Measurements from ENCODE around the gene SAMD8.
"Not testable (repeated sequence)": the region's sequence is repeated elsewhere in the genome, so short reads cannot be mapped to it uniquely, and the experiment has no call there.

Gene SAMD8

GRCh38 chr10:75099952-75100763 lies 11.3 kb upstream of the SAMD8 start:
- H3K36me3 ChIP-seq (ENCODE audit: control insufficient read depth in 2 of 2, insufficient read depth in 2 of 2, low read length in 2 of 2) = no peaks in the 10 kb centered on the region
- no peak overlapping the region for H3K9ac ChIP-seq (ENCODE audit: low read depth in 1 of 2, low read length in 2 of 2)
- H3K9me3 ChIP-seq (ENCODE audit: control insufficient read depth in 2 of 2, low read length in 2 of 2) = no peaks in the 10 kb centered on the region
- no peak overlapping the region for H3K27ac ChIP-seq (ENCODE audit: low read depth in 2 of 2, low read length in 2 of 2)
- H3K4me3 ChIP-seq (ENCODE audit: low read length in 2 of 2) = no peak overlapping the region
- peaks cover 0 to 2% of the 10 kb centered on the region in 2 donors for H3K27me3 ChIP-seq (ENCODE audit: control insufficient read depth in 2 of 2, insufficient read depth in 2 of 2, low read length in 2 of 2)
- H3K4me1 ChIP-seq (ENCODE audit: control insufficient read depth in 2 of 2, insufficient read depth in 2 of 2, low read length in 2 of 2) = peaks cover 0 to 4% of the 10 kb centered on the region in 2 donors

- Histone ChIP-seq H3K27ac (ENCODE audit: low read depth in 2 of 2, low read length in 2 of 2) (no peak overlapping the region), H3K4me1 (ENCODE audit: control insufficient read depth in 2 of 2, insufficient read depth in 2 of 2, low read length in 2 of 2) (peaks cover 0 to 4% of the 10 kb centered on the region in 2 donors), H3K36me3 (ENCODE audit: control insufficient read depth in 2 of 2, insufficient read depth in 2 of 2, low read length in 2 of 2) (no peaks in the 10 kb centered on the region), H3K9ac (ENCODE audit: low read depth in 1 of 2, low read length in 2 of 2) (no peak overlapping the region), H3K4me3 (ENCODE audit: low read length in 2 of 2) (no peak overlapping the region), H3K27me3 (ENCODE audit: control insufficient read depth in 2 of 2, insufficient read depth in 2 of 2, low read length in 2 of 2) (no peaks in the 10 kb centered on the region), H3K9me3 (ENCODE audit: control insufficient read depth in 2 of 2, low read length in 2 of 2) (no peaks in the 10 kb centered on the region)
Observed at GRCh38 chr10:75100764-75101291, 10.6 kb upstream of the SAMD8 start.

DNA sequence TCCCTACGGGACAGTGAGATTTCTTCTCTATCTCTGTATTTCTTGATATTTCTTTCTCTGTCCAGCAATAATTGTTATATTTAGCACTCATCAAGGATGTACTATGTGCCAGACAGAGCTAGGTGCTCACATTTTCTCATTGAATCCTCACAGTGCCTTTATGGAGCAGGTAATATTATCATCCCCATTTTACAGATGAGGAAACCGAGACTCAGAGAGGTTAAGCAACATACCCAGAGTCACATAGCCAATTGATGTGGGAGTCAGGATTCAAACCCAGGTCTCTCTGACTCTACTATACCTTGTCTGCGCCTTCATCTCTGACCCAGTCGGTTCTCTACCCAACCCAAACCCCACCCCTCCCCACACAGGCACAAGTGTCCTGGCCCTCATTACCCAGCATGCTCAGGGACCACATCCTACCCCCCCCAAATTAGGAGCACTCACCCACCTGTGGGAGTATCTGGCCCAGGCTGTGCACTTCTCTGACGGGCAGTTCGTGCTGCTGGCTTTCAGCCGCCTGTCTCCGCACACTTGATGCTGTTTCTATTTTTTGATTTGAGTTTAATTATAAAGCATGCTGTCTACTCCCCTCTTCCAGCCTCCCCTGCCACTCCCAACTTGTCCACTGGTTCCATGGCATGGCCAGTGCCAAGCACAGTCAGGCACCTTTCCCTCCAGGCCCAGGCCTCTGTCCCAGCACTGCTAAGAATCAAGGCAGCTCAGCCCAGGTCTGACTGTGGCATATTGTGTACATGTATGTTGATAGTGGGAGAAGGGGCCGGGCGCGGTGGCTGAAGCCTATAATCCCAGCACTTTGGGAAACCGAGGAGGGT lies 9.8 kb upstream of the SAMD8 start:
- Histone ChIP-seq H3K4me3 (ENCODE audit: low read length in 2 of 2) (no peak overlapping the region), H3K27me3 (ENCODE audit: control insufficient read depth in 2 of 2, insufficient read depth in 2 of 2, low read length in 2 of 2) (no peaks in the 10 kb centered on the region), H3K9me3 (ENCODE audit: control insufficient read depth in 2 of 2, low read length in 2 of 2) (no peaks in the 10 kb centered on the region), H3K9ac (ENCODE audit: low read depth in 1 of 2, low read length in 2 of 2) (no peak overlapping the region), H3K4me1 (ENCODE audit: control insufficient read depth in 2 of 2, insufficient read depth in 2 of 2, low read length in 2 of 2) (peaks cover 0 to 4% of the 10 kb centered on the region in 2 donors), H3K36me3 (ENCODE audit: control insufficient read depth in 2 of 2, insufficient read depth in 2 of 2, low read length in 2 of 2) (no peaks in the 10 kb centered on the region), H3K27ac (ENCODE audit: low read depth in 2 of 2, low read length in 2 of 2) (no peak overlapping the region)

DNA sequence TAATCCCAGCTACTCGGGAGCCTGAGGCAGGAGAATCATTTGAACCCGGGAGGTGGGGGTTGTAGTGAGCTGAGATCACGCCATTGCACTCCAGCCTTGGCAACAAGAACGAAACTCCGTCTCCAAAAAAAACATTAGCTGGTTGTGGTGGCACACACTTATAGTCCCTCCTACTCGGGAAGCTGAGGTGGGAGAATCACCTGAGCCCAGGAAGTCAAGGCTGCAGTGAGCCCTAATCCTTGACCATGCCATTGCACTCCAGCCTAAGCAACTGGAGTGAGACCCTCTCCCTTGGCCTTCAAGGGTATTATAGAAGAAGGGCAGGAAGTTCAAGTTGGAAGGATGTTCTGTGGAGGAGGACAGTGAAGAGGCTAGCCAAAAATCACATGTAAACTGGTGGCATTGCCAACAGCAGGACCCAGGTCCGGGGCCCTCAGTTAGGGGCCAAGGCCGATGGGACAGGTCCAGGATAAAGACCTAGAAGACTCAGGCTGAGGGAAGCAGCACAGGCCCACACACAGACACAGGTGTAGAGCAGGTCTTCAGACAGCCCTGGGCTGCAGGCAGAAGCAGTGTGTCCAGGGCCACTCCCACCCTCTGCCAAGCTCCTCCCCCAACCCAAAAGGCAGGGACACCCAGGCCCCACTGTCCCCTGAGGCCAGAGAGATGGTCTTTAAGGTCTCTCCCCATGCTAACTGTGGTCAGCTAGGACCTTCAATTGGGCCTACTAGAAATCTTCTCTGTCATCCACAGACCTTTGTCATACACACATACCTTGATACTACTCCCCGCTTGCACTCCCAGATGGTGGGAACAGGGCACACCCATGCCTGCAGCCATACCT lies 8.4 kb upstream of the SAMD8 start:
- Histone ChIP-seq H3K36me3 (ENCODE audit: control insufficient read depth in 2 of 2, insufficient read depth in 2 of 2, low read length in 2 of 2) (no peaks in the 10 kb centered on the region), H3K27ac (ENCODE audit: low read depth in 2 of 2, low read length in 2 of 2) (no peak overlapping the region), H3K9me3 (ENCODE audit: control insufficient read depth in 2 of 2, low read length in 2 of 2) (no peaks in the 10 kb centered on the region), H3K27me3 (ENCODE audit: control insufficient read depth in 2 of 2, insufficient read depth in 2 of 2, low read length in 2 of 2) (no peaks in the 10 kb centered on the region), H3K9ac (ENCODE audit: low read depth in 1 of 2, low read length in 2 of 2) (no peak overlapping the region), H3K4me3 (ENCODE audit: low read length in 2 of 2) (no peak overlapping the region), H3K4me1 (ENCODE audit: control insufficient read depth in 2 of 2, insufficient read depth in 2 of 2, low read length in 2 of 2) (peaks cover 0 to 4% of the 10 kb centered on the region in 2 donors)

- no peak overlapping the region for H3K4me3 ChIP-seq (ENCODE audit: low read length in 2 of 2)
- H3K36me3 ChIP-seq (ENCODE audit: control insufficient read depth in 2 of 2, insufficient read depth in 2 of 2, low read length in 2 of 2) = no peaks in the 10 kb centered on the region
- H3K4me1 ChIP-seq (ENCODE audit: control insufficient read depth in 2 of 2, insufficient read depth in 2 of 2, low read length in 2 of 2) = peaks cover 0 to 4% of the 10 kb centered on the region in 2 donors
- no peaks in the 10 kb centered on the region for H3K27me3 ChIP-seq (ENCODE audit: control insufficient read depth in 2 of 2, insufficient read depth in 2 of 2, low read length in 2 of 2)
- no peak overlapping the region for H3K9ac ChIP-seq (ENCODE audit: low read depth in 1 of 2, low read length in 2 of 2)
- no peak overlapping the region for H3K27ac ChIP-seq (ENCODE audit: low read depth in 2 of 2, low read length in 2 of 2)
- no peaks in the 10 kb centered on the region for H3K9me3 ChIP-seq (ENCODE audit: control insufficient read depth in 2 of 2, low read length in 2 of 2)
Observed at GRCh38 chr10:75103881-75104686, 7.4 kb upstream of the SAMD8 start.

DNA sequence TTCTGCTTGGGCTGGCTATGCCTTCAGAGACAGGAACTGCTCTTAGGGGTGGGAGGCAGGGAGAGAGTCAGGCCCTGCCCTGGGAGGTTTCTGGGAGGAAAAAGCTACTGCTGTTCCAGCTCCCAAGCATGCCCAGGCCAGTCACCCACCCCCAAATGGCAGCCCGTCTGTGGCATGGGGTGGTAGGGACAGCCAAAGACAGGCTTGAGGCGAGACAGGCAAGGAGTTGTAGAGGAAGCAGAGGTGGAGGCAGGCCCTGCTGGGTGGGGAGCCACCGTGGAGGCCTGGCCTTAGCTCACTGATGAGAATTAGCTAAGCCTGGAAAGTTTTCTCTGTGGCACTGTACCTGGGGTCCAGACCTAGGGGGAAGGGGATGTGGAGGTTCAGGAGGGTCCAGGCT lies 6.6 kb upstream of the SAMD8 start:
- no peak overlapping the region for H3K4me3 ChIP-seq (ENCODE audit: low read length in 2 of 2)
- H3K27me3 ChIP-seq (ENCODE audit: control insufficient read depth in 2 of 2, insufficient read depth in 2 of 2, low read length in 2 of 2) = no peaks in the 10 kb centered on the region
- no peak overlapping the region for H3K27ac ChIP-seq (ENCODE audit: low read depth in 2 of 2, low read length in 2 of 2)
- peaks cover 0 to 4% of the 10 kb centered on the region in 2 donors for H3K4me1 ChIP-seq (ENCODE audit: control insufficient read depth in 2 of 2, insufficient read depth in 2 of 2, low read length in 2 of 2)
- H3K9me3 ChIP-seq (ENCODE audit: control insufficient read depth in 2 of 2, low read length in 2 of 2) = no peaks in the 10 kb centered on the region
- no peaks in the 10 kb centered on the region for H3K36me3 ChIP-seq (ENCODE audit: control insufficient read depth in 2 of 2, insufficient read depth in 2 of 2, low read length in 2 of 2)
- H3K9ac ChIP-seq (ENCODE audit: low read depth in 1 of 2, low read length in 2 of 2) = no peak overlapping the region

- Histone ChIP-seq H3K9me3 (ENCODE audit: control insufficient read depth in 2 of 2, low read length in 2 of 2) (no peaks in the 10 kb centered on the region), H3K9ac (ENCODE audit: low read depth in 1 of 2, low read length in 2 of 2) (no peak overlapping the region), H3K4me3 (ENCODE audit: low read length in 2 of 2) (no peak overlapping the region), H3K4me1 (ENCODE audit: control insufficient read depth in 2 of 2, insufficient read depth in 2 of 2, low read length in 2 of 2) (no peaks in the 10 kb centered on the region), H3K36me3 (ENCODE audit: control insufficient read depth in 2 of 2, insufficient read depth in 2 of 2, low read length in 2 of 2) (no peaks in the 10 kb centered on the region), H3K27ac (ENCODE audit: low read depth in 2 of 2, low read length in 2 of 2) (no peak overlapping the region), H3K27me3 (ENCODE audit: control insufficient read depth in 2 of 2, insufficient read depth in 2 of 2, low read length in 2 of 2) (no peaks in the 10 kb centered on the region)
Observed at GRCh38 chr10:75105576-75106197, 5.8 kb upstream of the SAMD8 start.

DNA sequence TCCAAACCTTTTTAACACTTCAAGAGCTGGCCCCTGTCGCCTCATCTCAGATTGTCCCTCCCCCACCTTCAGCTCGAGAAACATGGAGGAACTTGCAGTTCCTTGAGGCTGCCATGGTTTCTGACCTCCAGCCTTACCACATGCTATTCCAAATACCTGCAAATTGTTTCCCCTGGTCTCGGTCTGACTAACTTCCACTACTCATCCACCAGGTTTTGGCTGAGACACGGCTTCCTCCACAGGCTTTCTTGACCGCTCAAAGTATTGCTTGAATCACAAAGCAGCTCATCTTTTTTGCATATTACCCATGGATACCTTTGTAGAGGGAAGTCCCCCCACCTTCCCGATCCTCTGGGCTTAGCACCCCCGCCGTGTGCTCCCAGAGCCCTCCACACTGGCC lies 5.2 kb upstream of the SAMD8 start:
- H3K9me3 ChIP-seq (ENCODE audit: control insufficient read depth in 2 of 2, low read length in 2 of 2) = no peaks in the 10 kb centered on the region
- no peak overlapping the region for H3K9ac ChIP-seq (ENCODE audit: low read depth in 1 of 2, low read length in 2 of 2)
- no peaks in the 10 kb centered on the region for H3K4me1 ChIP-seq (ENCODE audit: control insufficient read depth in 2 of 2, insufficient read depth in 2 of 2, low read length in 2 of 2)
- no peaks in the 10 kb centered on the region for H3K36me3 ChIP-seq (ENCODE audit: control insufficient read depth in 2 of 2, insufficient read depth in 2 of 2, low read length in 2 of 2)
- no peak overlapping the region for H3K27ac ChIP-seq (ENCODE audit: low read depth in 2 of 2, low read length in 2 of 2)
- H3K4me3 ChIP-seq (ENCODE audit: low read length in 2 of 2) = no peak overlapping the region
- H3K27me3 ChIP-seq (ENCODE audit: control insufficient read depth in 2 of 2, insufficient read depth in 2 of 2, low read length in 2 of 2) = no peaks in the 10 kb centered on the region

GRCh38 chr10:75106891-75107290 lies 4.6 kb upstream of the SAMD8 start:
- not testable (repeated sequence) for H3K27me3 ChIP-seq (ENCODE audit: control insufficient read depth in 2 of 2, insufficient read depth in 2 of 2, low read length in 2 of 2); H3K9ac ChIP-seq (ENCODE audit: low read depth in 1 of 2, low read length in 2 of 2); H3K9me3 ChIP-seq (ENCODE audit: control insufficient read depth in 2 of 2, low read length in 2 of 2); H3K4me1 ChIP-seq (ENCODE audit: control insufficient read depth in 2 of 2, insufficient read depth in 2 of 2, low read length in 2 of 2); H3K36me3 ChIP-seq (ENCODE audit: control insufficient read depth in 2 of 2, insufficient read depth in 2 of 2, low read length in 2 of 2); H3K27ac ChIP-seq (ENCODE audit: low read depth in 2 of 2, low read length in 2 of 2); H3K4me3 ChIP-seq (ENCODE audit: low read length in 2 of 2)
